NCI-H1417 treated with DMSO at 0.1 percent for 48 hours (cell line): ENCODE measurements around the gene COL26A1.
"Not testable (repeated sequence)": the region's sequence is repeated elsewhere in the genome, so short reads cannot be mapped to it uniquely, and the experiment has no call there.

Experiments used
- DNase-seq: peaks from one replicate; lab custom pipeline; 2025; lab: John Stamatoyannopoulos, UW

COL26A1 gene

DNA sequence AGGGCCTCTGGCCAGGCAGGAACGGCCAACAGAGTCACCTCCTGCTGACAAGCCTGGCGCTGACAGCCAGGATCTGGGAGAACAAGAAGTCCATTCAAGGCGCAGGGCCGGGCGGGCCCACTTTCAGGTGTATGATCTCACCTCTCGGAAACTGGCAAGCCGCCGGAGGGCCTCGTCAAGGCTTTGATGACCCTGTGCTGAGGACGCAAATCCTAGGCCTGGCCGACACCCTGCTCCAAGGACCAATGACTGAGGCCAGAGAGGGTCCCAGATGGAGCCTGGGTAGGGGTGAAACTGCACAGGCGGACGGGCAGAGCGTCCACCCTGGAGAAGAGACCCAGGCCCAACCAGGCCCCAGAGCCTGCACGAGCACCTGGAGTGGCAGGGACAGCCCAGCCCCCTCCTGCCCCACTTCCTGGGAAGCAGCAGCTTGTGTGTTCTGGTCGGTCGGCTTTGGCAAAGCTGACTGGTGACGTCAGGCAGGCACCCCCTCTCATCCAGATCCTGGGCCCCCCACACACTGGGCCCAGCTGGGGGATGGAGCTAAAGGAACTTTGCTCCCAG is 235.8 kb downstream of the COL26A1 start:
- no peak for DNase-seq

- no peak for DNase-seq
Measured at GRCh38 chr7:101598986-101599771, 236.5 kb downstream of the COL26A1 start.

GRCh38 chr7:101599787-101600186 is 237.1 kb downstream of the COL26A1 start:
- no peak for DNase-seq

- DNase-seq = no peak
Measured at GRCh38 chr7:101602082-101602481, 239.4 kb downstream of the COL26A1 start.

GRCh38 chr7:101602484-101603241 is 240.0 kb downstream of the COL26A1 start:
- no peak for DNase-seq

DNA sequence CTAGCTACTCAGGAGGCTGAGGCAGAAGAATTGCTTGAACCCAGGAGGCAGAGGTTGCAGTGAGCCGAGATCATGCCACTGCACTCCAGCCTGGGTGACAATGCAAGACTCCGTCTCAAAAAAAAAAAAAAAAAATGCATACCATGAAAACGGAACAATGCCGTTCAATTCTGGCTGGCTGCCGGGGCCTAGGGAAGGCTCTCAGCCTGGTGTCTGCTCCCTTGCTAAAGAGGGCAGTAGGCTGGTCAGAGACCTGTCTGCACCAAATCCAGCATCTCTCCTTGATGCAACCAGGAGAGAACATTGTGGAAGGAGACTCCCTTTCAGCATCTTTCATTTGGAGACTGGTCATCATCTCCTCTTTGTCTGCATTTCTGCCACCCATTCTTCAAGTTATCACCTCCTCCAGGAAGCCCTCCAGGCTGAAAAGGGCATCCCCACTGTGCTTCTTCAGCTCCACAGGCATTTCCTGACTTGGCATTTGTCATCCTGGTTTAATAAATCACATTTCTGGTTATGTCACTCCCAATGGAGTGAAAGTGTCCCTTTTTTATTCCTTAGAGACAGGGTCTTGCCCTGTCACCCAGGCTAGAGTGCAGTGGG is 241.8 kb downstream of the COL26A1 start:
- DNase-seq = no peak

GRCh38 chr7:101604934-101605332 is 242.3 kb downstream of the COL26A1 start:
- DNase-seq = not testable (repeated sequence)

DNA sequence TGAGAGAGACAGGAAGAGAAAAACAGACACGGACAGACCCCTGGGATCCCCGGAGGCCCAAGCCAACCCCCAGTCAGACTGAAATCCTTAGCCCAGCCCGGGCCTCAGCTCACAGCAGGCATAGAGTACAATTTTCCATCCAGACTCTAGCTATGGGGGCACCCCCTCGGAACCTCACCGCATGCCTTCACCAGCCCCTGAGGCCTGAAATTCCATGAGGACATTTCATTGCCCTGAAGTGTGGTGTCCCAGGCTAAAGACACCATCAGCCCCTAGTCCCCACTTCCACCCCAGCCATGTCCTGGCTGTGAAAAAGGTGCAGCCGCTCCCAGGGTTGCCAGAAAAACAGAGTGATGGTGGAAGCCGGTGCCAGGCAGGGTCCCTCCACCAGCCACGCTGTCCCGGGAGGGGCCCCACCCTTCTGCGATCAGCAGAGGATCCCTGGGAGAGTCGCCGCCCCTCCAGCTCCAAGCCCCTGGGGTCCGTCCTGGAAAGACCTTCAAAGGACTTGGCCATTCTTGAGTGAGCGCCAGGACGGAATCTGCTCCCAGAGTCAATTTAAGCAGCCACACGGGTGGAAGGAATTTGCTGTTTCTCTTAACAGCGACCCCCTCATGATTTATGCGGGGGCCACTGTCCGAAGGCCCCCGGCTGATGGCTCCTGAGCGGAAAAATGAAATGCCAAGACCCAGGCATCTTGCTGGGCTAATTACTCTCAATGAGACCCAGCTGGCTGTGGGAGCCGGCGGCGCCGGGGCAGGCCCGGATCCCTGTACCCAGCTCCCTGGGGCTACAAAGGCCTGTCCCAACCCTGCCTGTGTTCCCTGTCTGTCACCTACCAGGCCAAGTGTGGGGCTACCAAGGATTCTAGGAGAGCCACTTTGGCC is 243.2 kb downstream of the COL26A1 start:
- DNase-seq = no peak

GRCh38 chr7:101606498-101606923 is 243.8 kb downstream of the COL26A1 start:
- no peak for DNase-seq
